ENCODE results near the gene IMPACT.
A peak's percentile ranks its signal among the peaks of the same experiment; 100 is the strongest.

Gene IMPACT

GRCh38 chr18:24479371-24479770, 52.9 kb downstream of the IMPACT start:
- no peak for DNase-seq (ENCODE audit: low spot score)

- no peak for DNase-seq (ENCODE audit: low spot score)
Measured at GRCh38 chr18:24482821-24483220, 56.4 kb downstream of the IMPACT start.

- no peak for DNase-seq (ENCODE audit: low spot score)
Measured at GRCh38 chr18:24485681-24486080, 59.2 kb downstream of the IMPACT start.

GRCh38 chr18:24486684-24487083, 60.2 kb downstream of the IMPACT start:
- DNase-seq (ENCODE audit: low spot score) = no peak

GRCh38 chr18:24488824-24489493, 62.5 kb downstream of the IMPACT start:
- DNase-seq (ENCODE audit: low spot score) = peak; percentile 58

- peak; percentile 77 for DNase-seq (ENCODE audit: low spot score)
Measured at GRCh38 chr18:24490539-24490938, 64.1 kb downstream of the IMPACT start.

GRCh38 chr18:24491927-24492834, 65.7 kb downstream of the IMPACT start:
- DNase-seq (ENCODE audit: low spot score) = no peak

GRCh38 chr18:24494586-24494985, 68.1 kb downstream of the IMPACT start:
- DNase-seq (ENCODE audit: low spot score) = no peak

GRCh38 chr18:24497031-24497754, 70.7 kb downstream of the IMPACT start:
- peak; percentile 77 for DNase-seq (ENCODE audit: low spot score)

- DNase-seq (ENCODE audit: low spot score) = peak; percentile 78
Measured at GRCh38 chr18:24499814-24500213, 73.3 kb downstream of the IMPACT start.

- peak; percentile 30 for DNase-seq (ENCODE audit: low spot score)
Measured at GRCh38 chr18:24500217-24500616, 73.7 kb downstream of the IMPACT start.

GRCh38 chr18:24500766-24501165, 74.3 kb downstream of the IMPACT start:
- DNase-seq (ENCODE audit: low spot score) = peak; percentile 27

- DNase-seq (ENCODE audit: low spot score) = no peak
Measured at GRCh38 chr18:24502667-24503523, 76.4 kb downstream of the IMPACT start.

All from AG08395 (cell line).